ENCODE results near the gene PMIS2.

The PMIS2 gene

DNA sequence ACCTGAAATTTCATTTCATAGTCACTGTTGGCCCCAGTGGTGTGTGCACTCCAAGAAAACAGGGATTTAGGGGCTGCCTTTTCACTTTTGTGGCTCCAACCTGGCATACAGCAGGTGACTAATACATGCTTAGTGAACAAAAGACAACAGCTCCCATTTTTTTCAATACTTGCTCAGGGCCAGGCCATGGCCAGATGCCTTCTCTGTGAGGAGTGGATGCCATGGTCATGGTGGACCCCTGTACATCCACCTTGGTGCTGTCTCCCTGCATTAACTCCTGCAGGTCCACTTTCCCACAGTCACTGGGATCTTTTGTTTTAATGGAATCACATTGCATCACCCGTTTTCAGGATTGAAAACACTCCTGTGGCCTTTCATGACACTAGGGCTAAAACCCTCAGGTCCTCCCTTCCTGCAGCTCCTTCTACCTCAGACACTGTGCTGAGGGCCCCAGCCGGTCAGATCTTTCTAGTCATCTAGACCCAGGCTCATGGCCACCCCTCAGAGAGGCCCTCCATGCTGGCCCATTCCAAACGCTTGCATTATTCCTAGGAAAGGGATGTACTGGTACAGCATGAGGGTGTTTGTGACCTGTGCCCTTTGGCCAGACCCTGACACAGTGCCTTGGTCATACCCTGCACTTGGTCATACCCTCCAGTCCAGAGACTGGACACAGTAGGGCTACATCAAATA is 41.7 kb upstream of the PMIS2 start:
- Histone ChIP-seq H3K4me2 (ENCODE audit: low read length) (peak overlapping the region; percentile 84), H3K27ac (ENCODE audit: low read depth, low read length, poor library complexity, severe bottlenecking) (no peak overlapping the region), H3K27me3 (ENCODE audit: insufficient read depth, low read length) (no peaks in the 10 kb centered on the region), H3K9me2 (ENCODE audit: low read depth, low read length) (no peaks in the 10 kb centered on the region), H4K20me1 (ENCODE audit: insufficient read depth, low read length) (no peaks in the 10 kb centered on the region), H2AFZ (ENCODE audit: low read length) (no peak overlapping the region), H3F3A (ENCODE audit: insufficient read depth, low read length) (no peaks in the 10 kb centered on the region), H3K9me3 (ENCODE audit: low read length) (no peaks in the 10 kb centered on the region), H3K4me3 (ENCODE audit: low read depth, low read length, poor library complexity, severe bottlenecking) (peak overlapping the region; percentile 90), H3K9ac (ENCODE audit: low read length) (peak overlapping the region; percentile 91), H3K4me1 (ENCODE audit: insufficient read depth, low read length, severe bottlenecking) (peaks cover 38% of the 10 kb centered on the region), H3K79me2 (ENCODE audit: insufficient read depth, low read length) (no peaks in the 10 kb centered on the region), H3K36me3 (ENCODE audit: insufficient read depth, low read length) (peaks cover 11% of the 10 kb centered on the region; the same call in 1 of the 2 replicates)
- no peak for TF ChIP-seq EZH2 (IDR thresholded peaks at IDR 0.05; ENCODE audit: borderline replicate concordance, low read length)
- TF ChIP-seq, protein P1, sequence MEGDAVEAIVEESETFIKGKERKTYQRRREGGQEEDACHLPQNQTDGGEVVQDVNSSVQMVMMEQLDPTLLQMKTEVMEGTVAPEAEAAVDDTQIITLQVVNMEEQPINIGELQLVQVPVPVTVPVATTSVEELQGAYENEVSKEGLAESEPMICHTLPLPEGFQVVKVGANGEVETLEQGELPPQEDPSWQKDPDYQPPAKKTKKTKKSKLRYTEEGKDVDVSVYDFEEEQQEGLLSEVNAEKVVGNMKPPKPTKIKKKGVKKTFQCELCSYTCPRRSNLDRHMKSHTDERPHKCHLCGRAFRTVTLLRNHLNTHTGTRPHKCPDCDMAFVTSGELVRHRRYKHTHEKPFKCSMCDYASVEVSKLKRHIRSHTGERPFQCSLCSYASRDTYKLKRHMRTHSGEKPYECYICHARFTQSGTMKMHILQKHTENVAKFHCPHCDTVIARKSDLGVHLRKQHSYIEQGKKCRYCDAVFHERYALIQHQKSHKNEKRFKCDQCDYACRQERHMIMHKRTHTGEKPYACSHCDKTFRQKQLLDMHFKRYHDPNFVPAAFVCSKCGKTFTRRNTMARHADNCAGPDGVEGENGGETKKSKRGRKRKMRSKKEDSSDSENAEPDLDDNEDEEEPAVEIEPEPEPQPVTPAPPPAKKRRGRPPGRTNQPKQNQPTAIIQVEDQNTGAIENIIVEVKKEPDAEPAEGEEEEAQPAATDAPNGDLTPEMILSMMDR (IDR thresholded peaks at IDR 0.05; ENCODE audit: low read length) = no peak

DNA sequence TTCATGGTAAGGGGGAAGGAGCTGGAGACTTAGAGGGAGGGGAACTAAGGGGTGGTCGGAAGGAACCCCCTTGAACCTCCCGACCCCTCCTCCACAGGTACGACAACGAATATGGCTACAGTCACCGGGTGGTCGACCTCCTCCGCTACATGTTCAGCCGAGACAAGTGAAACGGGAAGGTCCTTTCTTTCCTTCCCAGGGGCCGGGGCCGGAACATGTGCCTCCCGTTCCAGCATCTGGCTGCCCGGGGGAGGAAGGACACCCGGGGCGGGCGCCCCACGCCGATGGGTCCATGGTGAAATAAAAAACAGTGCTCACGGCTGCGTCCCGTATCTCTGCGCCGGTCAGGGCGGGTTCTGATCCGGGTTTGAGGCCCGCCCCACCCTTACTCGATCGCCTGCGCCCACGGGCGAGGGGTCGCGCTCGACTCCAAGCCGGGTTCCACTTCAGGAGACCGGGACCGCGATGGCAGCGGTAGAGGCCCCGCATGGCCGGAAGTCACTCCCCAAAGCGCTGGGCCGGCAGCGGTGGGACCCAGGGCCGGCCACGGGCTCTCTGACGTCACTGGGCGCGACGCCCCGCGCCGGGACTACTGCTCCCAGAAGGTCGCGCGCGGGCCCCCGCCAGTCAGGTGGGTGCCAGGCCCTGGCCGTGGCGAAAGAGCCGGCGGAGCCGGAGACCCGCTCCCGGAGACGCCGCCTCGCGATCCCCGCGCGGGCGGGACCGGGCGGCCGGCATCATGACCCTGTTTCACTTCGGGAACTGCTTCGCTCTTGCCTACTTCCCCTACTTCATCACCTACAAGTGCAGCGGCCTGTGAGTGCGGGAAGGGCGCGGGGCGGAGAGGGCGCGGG is 40.7 kb upstream of the PMIS2 start, which contains the start of gene TMEM147:
TMEM147 (plus strand) TSS at position 626 of the 854 bp plus-strand sequence; CDS start at position 740, 114 bp downstream.
- peak within 1 kb of the TSS; percentile 90 for H3K4me3 ChIP-seq (ENCODE audit: low read depth, low read length, poor library complexity, severe bottlenecking)
- H3K27me3 ChIP-seq (ENCODE audit: insufficient read depth, low read length) = no peaks in the 10 kb centered on the region
- no peak for TF ChIP-seq EZH2 (IDR thresholded peaks at IDR 0.05; ENCODE audit: borderline replicate concordance, low read length)
- TF ChIP-seq, protein P1 (IDR thresholded peaks at IDR 0.05; ENCODE audit: low read length) = no peak
- peaks cover 37% of the 10 kb centered on the region for H3K4me1 ChIP-seq (ENCODE audit: insufficient read depth, low read length, severe bottlenecking)
- no peaks in the 10 kb centered on the region for H3K9me3 ChIP-seq (ENCODE audit: low read length)
- H3K9ac ChIP-seq (ENCODE audit: low read length) = peak within 1 kb of the TSS; percentile 91
- H3K27ac ChIP-seq (ENCODE audit: low read depth, low read length, poor library complexity, severe bottlenecking) = no peak within 1 kb of the TSS
- H3K9me2 ChIP-seq (ENCODE audit: low read depth, low read length) = no peaks in the 10 kb centered on the region
- H3K79me2 ChIP-seq (ENCODE audit: insufficient read depth, low read length) = no peaks in the 10 kb centered on the region
- no peaks in the 10 kb centered on the region for H3F3A ChIP-seq (ENCODE audit: insufficient read depth, low read length)
- peaks cover 11% of the 10 kb centered on the region; the same call in 1 of the 2 replicates for H3K36me3 ChIP-seq (ENCODE audit: insufficient read depth, low read length)
- H4K20me1 ChIP-seq (ENCODE audit: insufficient read depth, low read length) = no peaks in the 10 kb centered on the region
- peak within 1 kb of the TSS; percentile 84 for H3K4me2 ChIP-seq (ENCODE audit: low read length)
- H2AFZ ChIP-seq (ENCODE audit: low read length) = no peak within 1 kb of the TSS; the same call in 1 of the 2 replicates

DNA sequence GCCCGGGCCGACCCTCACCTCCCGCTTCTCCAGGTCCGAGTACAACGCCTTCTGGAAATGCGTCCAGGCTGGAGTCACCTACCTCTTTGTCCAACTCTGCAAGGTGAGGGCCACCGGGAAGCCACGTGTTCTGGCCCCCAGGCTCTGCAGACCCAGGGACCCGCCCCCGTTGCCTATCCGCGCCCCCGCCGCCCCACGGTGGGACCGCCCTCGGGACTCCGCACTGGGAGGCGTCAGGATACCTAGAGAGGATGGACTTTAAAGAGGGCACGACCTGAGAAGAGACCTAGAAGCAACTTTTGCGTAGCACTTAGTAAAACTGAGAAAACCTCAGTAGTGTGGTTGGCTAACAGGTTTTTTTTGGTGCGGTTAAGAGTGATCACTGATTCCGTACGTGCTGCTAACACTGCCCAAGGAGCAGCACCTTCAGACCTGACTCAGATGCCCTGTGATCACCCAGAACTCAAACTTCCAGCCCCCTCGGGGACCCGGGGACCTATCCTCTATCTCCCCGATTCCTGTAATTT is 40.1 kb upstream of the PMIS2 start:
- Histone ChIP-seq H3K4me3 (ENCODE audit: low read depth, low read length, poor library complexity, severe bottlenecking) (peak overlapping the region; percentile 90), H2AFZ (ENCODE audit: low read length) (no peak overlapping the region), H3K36me3 (ENCODE audit: insufficient read depth, low read length) (peaks cover 11% of the 10 kb centered on the region; the same call in 1 of the 2 replicates), H3K27me3 (ENCODE audit: insufficient read depth, low read length) (no peaks in the 10 kb centered on the region), H4K20me1 (ENCODE audit: insufficient read depth, low read length) (no peaks in the 10 kb centered on the region), H3K4me1 (ENCODE audit: insufficient read depth, low read length, severe bottlenecking) (peaks cover 30% of the 10 kb centered on the region), H3K27ac (ENCODE audit: low read depth, low read length, poor library complexity, severe bottlenecking) (no peak overlapping the region), H3K79me2 (ENCODE audit: insufficient read depth, low read length) (no peaks in the 10 kb centered on the region), H3K4me2 (ENCODE audit: low read length) (peak overlapping the region; percentile 84), H3K9ac (ENCODE audit: low read length) (peak overlapping the region; percentile 91), H3F3A (ENCODE audit: insufficient read depth, low read length) (no peaks in the 10 kb centered on the region), H3K9me2 (ENCODE audit: low read depth, low read length) (no peaks in the 10 kb centered on the region), H3K9me3 (ENCODE audit: low read length) (no peaks in the 10 kb centered on the region)
- no peak for TF ChIP-seq EZH2 (IDR thresholded peaks at IDR 0.05; ENCODE audit: borderline replicate concordance, low read length)

Measured in OCI-LY1 (cell line).